NCI-H1436 treated with DMSO at 0.1 percent for 48 hours (cell line): ENCODE data around the gene SCAF8.
"Not testable (repeated sequence)": the region's sequence is repeated elsewhere in the genome, so short reads cannot be mapped to it uniquely, and the experiment has no call there.

Source experiments
- DNase-seq: peaks from one replicate; lab custom pipeline; 2025; lab: John Stamatoyannopoulos, UW

SCAF8 gene

DNA sequence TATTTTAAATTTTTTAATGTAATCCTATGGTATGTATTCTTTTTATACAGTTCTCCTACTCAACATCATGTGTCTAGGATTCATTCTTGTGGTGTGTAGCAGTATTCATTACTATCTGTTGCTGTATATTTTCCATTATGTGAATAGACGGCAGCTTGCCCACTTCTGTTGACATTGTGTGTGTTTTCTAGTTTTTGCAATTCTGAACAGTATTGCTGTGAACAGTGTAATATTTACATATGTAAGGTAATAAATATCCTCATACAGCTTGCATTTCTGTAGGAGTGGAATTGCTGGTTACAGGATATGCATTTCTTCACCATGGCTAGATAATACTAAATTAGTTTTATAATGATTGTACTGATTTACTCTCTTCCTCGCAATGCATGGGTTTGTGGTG, 51.9 kb downstream of the SCAF8 start:
- no peak for DNase-seq

DNA sequence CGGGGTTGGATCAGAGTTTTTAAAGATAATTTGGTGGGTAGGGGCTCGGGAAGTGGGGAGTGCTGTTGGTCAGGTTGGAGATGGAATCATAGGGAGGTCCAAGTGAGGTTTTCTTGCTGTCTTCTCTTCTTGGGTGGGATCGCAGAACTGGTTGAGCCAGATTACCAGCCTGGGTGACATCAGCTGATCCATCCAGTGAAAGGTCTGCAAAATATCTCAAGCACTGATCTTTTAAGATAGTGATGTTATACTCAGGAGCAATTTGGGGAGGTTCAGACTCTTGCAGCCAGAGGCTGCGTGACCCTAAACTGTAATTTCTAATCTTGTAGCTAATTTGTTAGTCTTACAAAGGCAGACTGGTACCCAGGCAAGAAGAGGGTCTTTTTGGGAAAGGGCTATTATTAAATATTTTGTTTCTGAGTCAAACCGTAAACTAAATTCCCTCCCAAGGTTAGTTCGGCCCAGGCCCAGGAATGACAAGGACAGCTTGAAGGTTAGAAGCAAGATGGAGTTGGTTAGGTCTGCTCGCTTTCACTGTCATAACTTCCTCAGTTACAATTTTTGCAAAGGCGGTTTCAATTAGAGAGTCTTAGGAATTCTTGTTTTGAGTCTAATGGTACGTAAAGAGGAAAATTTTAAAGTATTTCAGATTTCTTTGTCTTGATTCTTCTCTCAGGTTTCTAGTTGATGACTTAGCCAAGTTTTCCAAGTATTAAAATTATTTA, 53.1 kb downstream of the SCAF8 start:
- no peak for DNase-seq

- no peak for DNase-seq
Measured at GRCh38 chr6:154791556-154792317, 58.5 kb downstream of the SCAF8 start.

- DNase-seq = no peak
Measured at GRCh38 chr6:154792325-154792724, 59.1 kb downstream of the SCAF8 start.

DNA sequence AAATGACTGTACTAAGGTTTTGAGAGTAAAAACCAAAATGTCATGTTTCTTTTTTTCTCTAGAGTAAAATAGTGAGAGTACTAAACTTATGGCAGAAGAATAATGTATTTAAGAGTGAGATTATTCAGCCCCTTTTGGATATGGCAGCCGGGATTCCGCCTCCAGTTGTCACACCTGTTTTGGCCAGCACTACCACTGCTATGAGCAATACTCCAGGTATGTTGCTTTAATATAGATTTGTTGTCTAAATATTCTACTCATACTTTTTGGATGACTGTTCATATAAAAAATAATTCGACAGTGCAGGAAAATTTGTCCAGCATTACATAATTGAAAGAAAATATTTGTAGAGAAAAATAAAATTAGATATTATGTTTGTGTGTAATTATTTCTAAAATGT, 59.5 kb downstream of the SCAF8 start:
- DNase-seq = no peak

- no peak for DNase-seq
Measured at GRCh38 chr6:154796484-154796883, 63.3 kb downstream of the SCAF8 start.

DNA sequence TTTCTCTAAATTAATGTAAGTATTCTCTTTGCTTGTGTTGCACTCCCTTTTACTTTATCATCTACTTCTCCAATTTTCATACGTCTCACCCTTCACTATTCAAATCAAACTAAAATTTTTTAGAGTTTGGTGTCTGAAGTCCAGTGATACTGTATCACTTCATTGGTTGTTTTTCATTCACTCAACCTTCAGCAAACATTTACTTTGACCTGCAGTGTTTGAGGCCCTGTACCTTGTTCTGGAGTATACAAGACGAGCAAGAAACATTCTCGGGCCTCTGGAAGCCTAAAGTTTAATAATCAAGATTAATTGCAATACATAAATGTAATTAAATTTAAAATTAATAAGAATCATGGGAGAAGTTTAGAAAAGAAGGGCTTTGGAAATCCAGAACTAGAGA, 64.6 kb downstream of the SCAF8 start:
- DNase-seq = no peak

DNA sequence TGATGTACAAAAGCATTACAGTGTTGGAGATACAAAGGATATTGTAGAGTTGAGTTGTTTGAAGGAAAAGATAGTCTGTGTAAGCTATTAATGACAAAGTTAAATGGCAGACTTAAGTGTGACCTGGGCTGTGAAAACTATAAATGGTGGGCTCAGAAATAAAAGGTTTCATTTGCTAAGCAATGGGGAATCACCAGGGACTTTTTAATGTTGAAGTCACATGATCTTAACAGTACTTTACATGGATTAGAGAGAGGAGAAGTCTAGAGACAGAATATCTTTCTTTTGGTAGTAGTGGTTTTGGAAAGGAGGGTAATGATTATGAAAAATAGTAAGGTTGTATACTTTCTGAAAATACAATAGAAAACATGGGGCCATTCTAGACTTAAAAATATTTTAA, 67.1 kb downstream of the SCAF8 start:
- DNase-seq = no peak

DNA sequence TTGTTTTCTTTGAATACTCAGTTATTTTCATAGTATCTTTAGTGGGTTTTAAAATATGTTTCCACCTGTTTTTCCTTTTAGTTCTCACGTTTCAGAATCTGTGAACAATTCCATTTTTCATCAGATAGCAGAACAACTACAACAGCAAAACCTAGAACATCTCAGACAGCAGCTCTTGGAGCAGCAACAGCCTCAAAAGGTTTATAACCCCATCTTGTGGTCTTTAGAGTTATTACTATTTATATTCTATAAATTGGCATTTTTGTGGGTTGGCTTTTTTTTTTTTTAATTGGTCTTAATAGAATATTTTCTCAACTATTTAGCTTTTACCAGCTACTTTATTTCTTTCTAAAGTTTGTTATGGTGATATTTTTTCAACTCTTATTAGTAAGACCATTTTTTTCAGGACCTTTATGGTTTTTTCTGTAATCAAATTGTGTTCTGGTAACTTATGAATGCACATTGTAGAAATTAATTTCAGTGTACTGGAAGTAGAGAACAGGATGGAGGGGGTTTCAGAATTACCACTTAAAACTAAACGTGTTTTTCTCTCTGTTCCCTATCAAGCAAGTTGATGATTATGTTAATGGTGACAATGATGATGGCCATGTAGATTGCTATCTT, 72.2 kb downstream of the SCAF8 start:
- DNase-seq = no peak

DNA sequence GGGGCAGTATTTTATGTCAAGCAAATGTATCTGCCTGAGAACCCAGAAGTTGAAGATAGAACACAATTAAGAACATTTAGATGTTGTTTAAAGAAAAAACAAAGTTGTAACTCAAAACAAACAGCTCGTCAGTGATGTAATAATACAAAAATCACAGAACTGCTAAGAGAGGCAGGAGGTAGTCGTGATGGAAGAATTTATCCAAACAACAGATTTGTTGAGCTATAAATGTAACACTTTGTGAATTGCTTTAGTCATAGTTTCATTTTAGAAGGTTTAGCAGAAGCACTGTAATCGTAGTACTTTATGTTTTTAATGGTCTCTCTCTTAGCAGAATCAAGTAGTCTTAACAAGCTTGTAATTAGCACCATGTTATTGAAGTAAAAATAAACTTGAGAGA, 73.6 kb downstream of the SCAF8 start:
- DNase-seq = no peak

DNA sequence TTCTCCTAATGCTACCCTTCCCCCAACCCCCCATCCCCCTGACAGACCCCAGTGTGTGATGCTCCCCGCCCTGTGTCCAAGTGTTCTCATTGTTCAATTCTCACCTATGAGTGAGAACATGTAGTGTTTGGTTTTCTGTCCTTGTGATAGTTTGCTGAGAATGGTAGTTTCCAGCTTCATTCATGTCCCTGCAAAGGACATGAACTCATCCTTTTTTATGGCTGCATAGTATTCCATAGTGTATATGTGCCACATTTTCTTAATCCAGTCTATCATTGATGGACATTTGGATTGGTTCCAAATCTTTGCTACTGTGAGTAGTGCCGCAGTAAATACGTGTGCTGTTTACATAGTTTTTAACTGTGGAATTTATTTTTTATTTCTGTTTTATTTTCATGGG, 78.4 kb downstream of the SCAF8 start:
- not testable (repeated sequence) for DNase-seq

GRCh38 chr6:154814063-154814462, 80.8 kb downstream of the SCAF8 start:
- DNase-seq = no peak

GRCh38 chr6:154815938-154816820, 83.0 kb downstream of the SCAF8 start:
- DNase-seq = no peak

DNA sequence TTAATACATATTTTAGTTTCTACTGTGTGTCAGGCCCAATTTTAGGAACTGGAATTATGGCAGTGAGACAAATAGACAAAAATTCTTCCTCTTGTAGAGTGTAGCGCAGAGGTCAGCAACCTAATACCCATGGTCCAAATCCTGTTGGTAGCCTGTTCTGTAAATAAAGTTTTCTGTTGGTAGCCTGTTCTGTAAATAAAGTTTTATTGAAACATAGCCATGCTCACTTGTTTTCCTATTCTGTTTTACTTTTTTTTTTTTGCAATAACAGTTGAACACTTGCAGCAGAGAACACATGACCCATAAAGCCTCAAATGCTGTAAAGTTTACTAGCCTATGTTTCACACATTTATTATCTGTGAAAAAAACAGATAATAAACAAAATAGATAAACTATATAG, 87.9 kb downstream of the SCAF8 start:
- DNase-seq = no peak

DNA sequence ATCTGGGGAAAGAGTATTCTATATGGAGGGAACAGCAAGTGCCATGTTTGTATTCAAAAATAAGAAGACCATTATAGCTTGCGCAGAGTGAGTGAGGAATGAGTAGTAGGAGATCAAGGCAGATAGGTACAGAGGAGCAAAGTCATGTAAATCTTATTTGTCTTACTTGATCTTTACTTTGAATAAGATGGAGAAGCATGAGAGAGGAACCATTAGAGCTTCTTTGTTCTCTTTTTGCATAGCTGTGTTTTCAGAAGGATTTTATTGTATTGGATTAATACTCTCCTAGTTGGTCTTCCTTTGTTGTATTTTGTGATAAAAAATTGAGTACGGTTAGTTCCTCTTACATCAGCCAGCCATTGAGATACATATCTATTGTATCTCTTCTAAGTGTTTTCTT, 88.4 kb downstream of the SCAF8 start:
- no peak for DNase-seq

DNA sequence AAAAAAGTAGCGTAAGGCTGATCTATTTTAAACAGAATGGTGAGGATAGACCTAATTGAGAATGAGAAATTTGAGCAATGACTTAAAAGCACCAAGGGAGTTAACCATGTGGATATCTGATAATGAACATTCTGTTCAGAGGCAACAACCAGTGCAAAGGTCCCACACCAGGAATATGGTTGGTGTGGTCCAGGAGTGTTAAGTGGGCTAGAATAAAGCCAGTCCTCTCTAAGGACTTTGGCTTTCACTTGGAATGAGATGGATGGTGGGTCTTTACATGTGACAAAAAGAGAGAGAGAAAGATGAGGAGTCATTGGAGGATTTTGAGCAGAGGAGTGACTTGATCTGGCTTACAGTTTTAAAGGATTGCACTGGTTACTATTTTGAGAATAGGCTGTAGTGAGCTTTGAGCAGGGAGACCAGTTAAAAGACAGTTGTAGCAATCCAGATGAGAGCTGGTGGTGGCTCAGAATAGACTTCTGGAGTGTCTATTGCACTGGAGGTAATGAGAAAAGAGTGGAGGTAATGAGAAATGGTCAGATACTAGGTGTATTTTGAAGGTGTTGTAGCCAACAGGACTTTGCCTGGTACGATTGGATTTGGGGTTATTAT, 89.8 kb downstream of the SCAF8 start:
- no peak for DNase-seq

DNA sequence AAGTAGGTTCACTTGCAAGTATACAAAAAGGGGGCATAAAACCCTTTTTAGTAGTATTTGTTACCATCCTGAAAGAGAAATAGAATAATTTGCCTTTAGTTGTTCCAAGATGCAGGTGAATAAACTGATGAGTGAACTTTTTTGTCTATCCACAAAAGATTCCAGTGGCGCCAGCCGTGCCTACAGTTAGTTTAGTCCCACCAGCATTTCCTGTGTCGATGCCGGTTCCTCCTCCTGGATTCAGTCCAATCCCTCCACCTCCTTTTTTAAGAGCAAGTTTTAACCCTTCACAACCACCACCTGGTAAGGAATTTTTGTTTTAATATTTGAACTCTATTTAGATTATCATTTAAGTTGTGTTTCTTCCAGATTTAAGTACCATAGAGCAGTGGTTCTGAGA, 90.9 kb downstream of the SCAF8 start:
- no peak for DNase-seq

- DNase-seq = no peak
Measured at GRCh38 chr6:154829970-154830369, 96.8 kb downstream of the SCAF8 start.

DNA sequence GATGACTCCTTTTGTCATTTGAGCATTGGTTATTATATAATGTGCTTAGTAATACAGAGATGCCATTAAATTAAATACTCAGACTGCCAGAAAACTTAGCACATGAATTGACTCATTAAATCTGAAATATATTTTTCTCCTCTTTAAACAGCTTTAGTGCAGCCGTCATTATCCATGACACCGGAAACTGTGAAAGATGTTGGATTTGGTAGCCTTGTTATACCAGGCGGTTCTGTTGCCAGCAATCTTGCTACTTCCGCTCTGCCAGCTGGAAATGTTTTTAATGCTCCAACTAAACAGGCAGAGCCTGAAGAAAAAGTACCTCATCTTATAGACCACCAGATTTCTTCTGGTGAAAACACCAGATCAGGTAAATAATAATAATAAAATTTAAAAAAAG, 97.6 kb downstream of the SCAF8 start:
- no peak for DNase-seq

GRCh38 chr6:154835307-154835706, 102.1 kb downstream of the SCAF8 start:
- DNase-seq = no peak

GRCh38 chr6:154839546-154839945, 106.3 kb downstream of the SCAF8 start:
- no peak for DNase-seq

- no peak for DNase-seq
Measured at GRCh38 chr6:154840363-154840762, 107.1 kb downstream of the SCAF8 start.
